Esophagus muscularis mucosa (tissue), 4 donors: ENCODE data around the gene TEX2. TPM values are rescaled to one million over a fixed set of nuclear protein-coding genes. Genes with fewer than 3 reads are reported as not detected.
"Not testable (repeated sequence)": the region's sequence is repeated elsewhere in the genome, so short reads cannot be mapped to it uniquely, and the experiment has no call there.

Experiments
- DNase-seq: peaks from one replicate; pipeline ENCODE4 v3.0.0-alpha.2; 2017; ENCODE audit errors: extremely low spot score
- H3K27ac ChIP-seq, 4 donors: fragments of 200-600 bp; sonication (generic); replicated peaks in 1 of 4; 1 replicate in 3 of 4; 2 replicates in 1 of 4; pipeline ENCODE4 v1.5.1; 2016 to 2019; ENCODE audit warnings: mild to moderate bottlenecking in 1 of 4
- H3K27me3 ChIP-seq, 4 donors: fragments of 200-600 bp; sonication (generic); one replicate each; pipeline versions ENCODE4 v1.5.1 to v1.6.0; 2016 to 2019
- H3K36me3 ChIP-seq, 4 donors: fragments of 200-600 bp; sonication (generic); one replicate each; pipeline ENCODE4 v1.5.1; 2016 to 2019
- H3K4me1 ChIP-seq, 4 donors: fragments of 200-600 bp; sonication (generic); one replicate each; pipeline ENCODE4 v1.5.1; 2016 to 2019
- H3K4me3 ChIP-seq, 4 donors: fragments of 200-600 bp; sonication (generic); 1 replicate in 2 of 4; 2 replicates in 2 of 4; pipeline ENCODE4 v1.5.1; 2016 to 2019; ENCODE audit warnings: mild to moderate bottlenecking in 4 of 4, moderate library complexity in 1 of 4
- H3K9me3 ChIP-seq, 4 donors: fragments of 200-600 bp; sonication (generic); 1 replicate in 3 of 4; 2 replicates in 1 of 4; pipeline ENCODE4 v1.5.1; 2016 to 2019
- CTCF ChIP-seq, 3 experiments: fragments of 200-600 bp in 2 of 3; fragments of 450-650 bp in 1 of 3; sonication (generic) in 2 of 3; IDR thresholded peaks; one replicate each; pipeline ENCODE4 v1.5.1; 2017 to 2019; ENCODE audit warnings: antibody characterized with exemption in 3 of 3, mild to moderate bottlenecking in 2 of 3, moderate library complexity in 1 of 3
- EP300 ChIP-seq: sonication (generic); formaldehyde crosslinking; IDR thresholded peaks from one replicate; pipeline ENCODE4 v1.6.1; 2017; ENCODE audit warnings: antibody characterized with exemption
- POLR2A ChIP-seq: fragments of 450-650 bp; IDR thresholded peaks from one replicate; pipeline ENCODE4 v1.6.1; 2017; ENCODE audit warnings: antibody characterized with exemption, moderate library complexity, mild to moderate bottlenecking, low read depth
- POLR2AphosphoS5 ChIP-seq, 2 donors: sonication (generic); formaldehyde crosslinking; IDR thresholded peaks; one replicate each; pipeline ENCODE4 v1.6.1; 2017; ENCODE audit warnings: antibody characterized with exemption in 2 of 2
- WGBS: methylation state at CpG from one replicate; pipeline ENCODE4 v1.1.5; 2018; 5-methylcytosine and 5-hydroxymethylcytosine counted together
- intact Hi-C: fragments of 100-400 bp; cut with DNase I; formaldehyde crosslinking; loops from one replicate; pipeline ENCODE4 v1.15.1; 2023
- total RNA-seq, 4 donors: library from RNA; depleted of rRNA; stranded (reverse); fragments of >200 nt; gene quantifications; one replicate each; pipeline versions ENCODE4 v1.1.0 to v1.2.1, GENCODE V29; 2016

Gene TEX2
- total RNA-seq, 4 donors from 2014 or later: 32.6 to 58.7 (median 46.1) TPM

DNA sequence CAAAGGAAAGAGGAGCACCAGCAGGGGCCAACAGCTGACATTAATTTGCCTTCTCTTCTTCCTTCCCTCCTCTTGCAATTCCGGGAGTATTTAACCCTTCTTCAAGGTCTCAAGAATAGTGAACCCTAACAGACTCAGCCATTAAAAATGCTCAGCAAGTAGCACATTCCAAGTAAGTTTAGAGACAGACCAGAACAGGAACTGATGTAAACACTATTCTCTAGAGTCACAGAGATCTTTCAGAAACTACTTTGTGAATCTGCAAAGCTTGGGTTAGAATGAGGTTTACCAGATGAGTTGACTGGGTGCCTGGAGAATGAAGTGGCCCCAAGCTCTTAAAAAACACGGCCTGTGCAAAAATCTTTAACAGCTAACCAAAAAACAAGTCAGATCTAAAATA is 50.9 kb downstream of the TEX2 start:
- WGBS: 66% methylated on average over 2 of the region's 2 CpGs
- intact Hi-C loops: no loop called here
- H3K27me3 ChIP-seq: no peaks in the 10 kb centered on the region
- H3K36me3 ChIP-seq: peaks cover 0 to 26% (median 22%) of the 10 kb centered on the region in 4 donors
- no peak overlapping the region for H3K4me3 ChIP-seq
- no peak for TF ChIP-seq POLR2A
- no peak for TF ChIP-seq EP300
- no peak for TF ChIP-seq POLR2AphosphoS5 (IDR thresholded peaks at IDR 0.05)
- no peak for TF ChIP-seq CTCF (IDR thresholded peaks at IDR 0.05)
- peaks cover 22 to 36% (median 28%) of the 10 kb centered on the region in 4 donors for H3K4me1 ChIP-seq
- H3K27ac ChIP-seq: no peak overlapping the region
- H3K9me3 ChIP-seq: no peaks in the 10 kb centered on the region
- DNase-seq: no peak

DNA sequence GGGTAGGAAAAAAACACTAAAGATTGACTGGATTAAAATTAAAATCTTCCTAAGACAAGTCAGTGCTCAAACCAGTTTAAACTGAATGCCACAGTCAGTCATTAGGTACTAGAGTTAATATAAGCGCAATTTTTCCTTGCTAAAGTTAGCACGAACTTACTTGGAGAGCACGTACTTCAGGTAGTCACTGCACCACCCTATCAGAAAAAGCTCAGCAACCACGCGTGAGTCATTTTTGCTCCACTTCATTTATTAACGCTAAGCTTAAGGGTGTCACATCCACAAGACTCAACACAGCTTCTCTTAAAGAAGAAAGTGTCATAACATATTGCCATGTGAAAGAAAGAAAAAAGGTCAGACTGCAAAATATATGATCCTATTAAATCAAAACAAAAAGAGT is 53.1 kb downstream of the TEX2 start:
- H3K4me3 ChIP-seq: no peak overlapping the region
- WGBS: 76% methylated on average over 6 of the region's 6 CpGs
- no peaks in the 10 kb centered on the region for H3K9me3 ChIP-seq
- intact Hi-C loops: no loop called here
- DNase-seq: no peak
- H3K4me1 ChIP-seq: peaks cover 6 to 17% (median 12%) of the 10 kb centered on the region in 4 donors
- H3K27me3 ChIP-seq: no peaks in the 10 kb centered on the region
- H3K36me3 ChIP-seq: peaks cover 0 to 26% (median 22%) of the 10 kb centered on the region in 4 donors
- no peak overlapping the region for H3K27ac ChIP-seq
- TF ChIP-seq CTCF (IDR thresholded peaks at IDR 0.05) (no peak), POLR2AphosphoS5 (IDR thresholded peaks at IDR 0.05) (no peak), POLR2A (no peak)

DNA sequence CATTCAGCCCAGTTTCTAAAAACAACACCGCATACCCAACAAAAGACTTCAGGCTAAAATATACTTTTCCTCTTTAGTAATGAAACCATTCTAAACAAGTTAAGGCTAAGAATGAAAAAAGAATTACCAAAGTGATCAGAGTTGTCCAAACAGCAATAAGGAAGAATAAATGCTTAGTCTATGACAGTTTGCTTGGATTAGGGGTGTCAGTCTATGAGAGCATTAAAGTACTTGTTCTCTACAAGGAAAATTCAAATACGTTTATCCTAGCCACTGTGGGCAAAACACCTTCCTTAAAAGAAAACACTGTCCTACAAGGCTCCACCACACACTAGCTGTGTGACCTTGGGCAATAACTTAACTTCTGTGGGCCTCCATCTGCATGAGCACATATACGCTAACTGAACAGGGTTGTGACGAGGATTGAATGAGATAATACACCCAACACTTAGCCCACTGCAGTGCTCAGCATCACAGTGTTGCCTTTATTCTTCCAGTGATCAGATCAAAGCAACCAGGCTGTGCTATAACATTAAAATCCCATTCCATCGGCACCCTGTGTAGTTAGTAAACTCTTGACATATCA is 53.6 kb downstream of the TEX2 start:
- DNase-seq: no peak
- peaks cover 0 to 26% (median 22%) of the 10 kb centered on the region in 4 donors for H3K36me3 ChIP-seq
- 88% methylated on average over 5 of the region's 5 CpGs for WGBS
- no peak overlapping the region for H3K4me3 ChIP-seq
- H3K27me3 ChIP-seq: no peaks in the 10 kb centered on the region
- no peak overlapping the region for H3K27ac ChIP-seq
- H3K4me1 ChIP-seq: peaks cover 6 to 11% (median 9%) of the 10 kb centered on the region in 4 donors
- no peaks in the 10 kb centered on the region for H3K9me3 ChIP-seq
- no peak for TF ChIP-seq POLR2AphosphoS5 (IDR thresholded peaks at IDR 0.05)
- TF ChIP-seq POLR2A: no peak
- no peak for TF ChIP-seq EP300
- no peak for TF ChIP-seq CTCF (IDR thresholded peaks at IDR 0.05)
- intact Hi-C loops: no loop called here

DNA sequence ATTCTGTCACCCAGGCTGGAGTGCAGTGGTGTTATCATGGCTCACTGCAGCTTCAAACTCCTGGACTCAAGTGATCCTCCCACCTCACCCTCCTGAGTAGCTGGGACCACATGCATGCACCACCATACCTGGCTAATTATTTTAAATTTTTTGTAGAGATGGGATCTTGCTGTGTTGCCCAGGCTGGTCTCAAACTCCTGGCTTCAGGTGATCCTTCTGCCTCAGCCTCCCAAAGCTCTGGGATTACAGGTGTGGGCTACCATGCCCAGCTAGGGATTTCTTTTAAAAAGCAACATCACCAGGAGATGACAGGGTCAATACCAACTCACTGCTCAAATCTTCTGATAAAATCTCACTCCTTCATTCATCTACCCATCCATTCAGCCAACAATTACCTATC is 54.4 kb downstream of the TEX2 start:
- H3K9me3 ChIP-seq, H3K4me3 ChIP-seq, intact Hi-C loops, H3K27ac ChIP-seq, H3K27me3 ChIP-seq, DNase-seq: not testable (repeated sequence)
- H3K36me3 ChIP-seq: peaks cover 0 to 21% (median 19%) of the 10 kb centered on the region in 4 donors
- H3K4me1 ChIP-seq: peaks cover 9 to 11% (median 10%) of the 10 kb centered on the region in 4 donors

DNA sequence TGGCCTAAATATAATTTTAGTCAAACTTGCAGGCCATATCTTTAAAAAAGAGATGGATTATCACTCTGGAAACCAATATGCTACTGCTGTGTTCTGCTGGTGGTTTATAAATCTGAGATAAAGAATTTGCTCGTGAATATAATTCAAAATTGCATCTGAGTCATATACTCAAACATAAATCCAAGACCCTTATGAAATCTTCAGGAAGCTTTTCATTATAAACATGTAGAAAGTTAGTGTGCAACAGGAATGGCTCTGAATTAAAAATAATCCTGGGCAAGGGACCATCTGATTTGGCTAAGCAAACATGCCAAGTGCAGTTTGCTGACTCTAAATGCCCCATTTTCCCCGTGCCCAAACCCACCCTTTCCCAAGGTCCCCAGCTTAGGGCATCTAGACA is 57.3 kb downstream of the TEX2 start:
- Histone ChIP-seq H3K27me3 (no peaks in the 10 kb centered on the region), H3K9me3 (no peaks in the 10 kb centered on the region), H3K27ac (no peak overlapping the region), H3K4me3 (no peak overlapping the region), H3K4me1 (peaks cover 18 to 32% (median 24%) of the 10 kb centered on the region in 4 donors), H3K36me3 (no peaks in the 10 kb centered on the region)
- TF ChIP-seq EP300: no peak
- TF ChIP-seq CTCF (IDR thresholded peaks at IDR 0.05): no peak
- TF ChIP-seq POLR2AphosphoS5 (IDR thresholded peaks at IDR 0.05): no peak
- no peak for TF ChIP-seq POLR2A
- intact Hi-C loops: no loop called here
- whole genome bisulfite sequencing: 78% methylated on average over 2 of the region's 2 CpGs
- DNase-seq: no peak
